ENCODE measurements around the gene COL21A1.
"Not testable (repeated sequence)": the region's sequence is repeated elsewhere in the genome, so short reads cannot be mapped to it uniquely, and the experiment has no call there.

COL21A1 gene

DNA sequence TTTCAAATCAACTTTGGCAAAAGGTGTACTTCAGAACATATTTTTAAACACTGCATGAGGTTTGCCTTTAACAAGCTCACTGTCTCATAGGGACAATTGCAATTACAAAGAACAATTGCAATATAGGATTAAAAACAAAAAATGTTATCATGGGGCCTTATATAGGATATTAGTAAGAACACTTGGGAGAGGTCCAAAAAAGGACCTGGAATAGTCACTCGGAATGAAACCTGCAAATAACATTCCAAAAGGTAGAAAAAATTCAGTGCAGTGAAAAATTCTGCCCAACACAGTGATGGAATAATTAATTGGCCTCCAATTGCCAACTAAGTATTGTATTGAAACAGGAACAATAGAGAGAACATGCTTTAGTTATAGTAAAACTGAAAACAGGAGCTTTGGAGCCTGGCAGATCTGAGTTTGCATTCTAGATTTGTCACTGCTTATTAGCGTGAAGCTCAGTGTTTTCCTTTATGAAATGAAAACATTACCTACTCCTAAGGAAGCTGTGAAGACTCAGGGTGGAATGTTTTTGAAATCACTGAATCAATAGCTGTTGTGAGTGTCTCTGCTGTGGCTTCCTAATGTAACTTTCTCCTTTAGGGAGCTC, 199.3 kb downstream of the COL21A1 start:
- no peak for DNase-seq (ENCODE audit: low spot score)

- peak; percentile 66 for DNase-seq (ENCODE audit: low spot score)
Observed at GRCh38 chr6:56046576-56046975, 200.8 kb downstream of the COL21A1 start.

- DNase-seq (ENCODE audit: low spot score), result no peak
Observed at GRCh38 chr6:56043761-56044160, 203.6 kb downstream of the COL21A1 start.

DNA sequence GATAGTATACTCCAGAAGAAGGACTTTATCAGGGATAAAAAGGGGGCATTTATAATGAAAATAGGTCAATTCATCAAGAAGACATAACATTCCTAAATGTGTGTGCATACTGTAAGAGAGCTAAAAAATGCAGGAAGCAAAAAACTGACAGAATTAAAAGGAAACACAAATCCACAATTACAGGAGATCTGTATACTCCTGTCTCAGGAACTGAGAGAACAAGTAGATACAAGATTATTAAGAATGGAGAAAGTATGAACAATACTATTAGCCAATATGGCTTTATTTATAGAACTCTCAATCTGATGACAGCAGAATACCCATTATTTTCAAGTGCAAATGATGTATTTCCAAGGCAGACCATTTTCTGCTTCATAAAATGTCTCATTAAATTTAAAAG, 204.3 kb downstream of the COL21A1 start:
- DNase-seq (ENCODE audit: low spot score), result no peak

GRCh38 chr6:56041591-56041990, 205.8 kb downstream of the COL21A1 start:
- no peak for DNase-seq (ENCODE audit: low spot score)

GRCh38 chr6:56040889-56041301, 206.5 kb downstream of the COL21A1 start:
- peak; percentile 15 for DNase-seq (ENCODE audit: low spot score)

DNA sequence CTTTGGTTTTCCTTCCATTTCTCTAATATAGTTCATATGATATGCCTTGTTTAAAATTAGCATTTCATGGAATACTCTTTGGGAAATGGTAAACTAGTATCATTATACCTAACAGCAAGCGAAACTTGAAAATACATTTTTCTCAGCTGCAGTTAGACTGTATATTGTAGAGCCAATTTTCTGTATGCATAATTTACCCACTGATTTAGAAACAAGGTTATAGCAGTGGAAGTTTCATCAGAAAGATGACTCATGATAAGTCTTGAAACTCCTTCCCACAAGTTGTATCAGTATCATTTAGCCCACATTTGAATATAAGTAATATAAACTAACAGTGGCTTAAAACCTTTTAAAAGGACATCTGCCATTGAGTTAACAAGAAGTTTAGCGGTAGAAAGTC, 207.2 kb downstream of the COL21A1 start:
- DNase-seq (ENCODE audit: low spot score), result peak; percentile 28

DNA sequence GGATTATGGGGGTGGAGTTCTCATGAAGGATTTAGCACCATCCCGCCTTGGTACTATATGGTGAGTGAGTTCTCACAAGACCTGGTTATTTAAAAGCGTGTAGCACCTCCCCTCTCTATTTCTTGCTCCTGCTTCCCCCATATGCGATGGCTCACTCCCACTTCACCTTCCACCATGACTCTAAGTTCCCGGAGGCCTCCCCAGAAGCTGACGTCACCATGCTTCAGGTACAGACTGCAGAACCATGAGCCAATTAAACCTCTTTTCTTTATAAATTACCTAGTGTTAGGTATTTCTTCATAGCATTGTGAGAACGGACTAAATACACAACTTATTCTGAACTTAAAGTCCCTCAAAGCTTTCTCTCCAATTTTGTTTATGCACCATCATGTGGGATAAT, 208.6 kb downstream of the COL21A1 start:
- DNase-seq (ENCODE audit: low spot score), result no peak

GRCh38 chr6:56037601-56038000, 209.8 kb downstream of the COL21A1 start:
- no peak for DNase-seq (ENCODE audit: low spot score)

GRCh38 chr6:56036916-56037600, 210.3 kb downstream of the COL21A1 start:
- DNase-seq (ENCODE audit: low spot score), result no peak

GRCh38 chr6:56033401-56033800, 214.0 kb downstream of the COL21A1 start:
- no peak for DNase-seq (ENCODE audit: low spot score)

- no peak for DNase-seq (ENCODE audit: low spot score)
Observed at GRCh38 chr6:56032715-56033260, 214.6 kb downstream of the COL21A1 start.

- DNase-seq (ENCODE audit: low spot score), result no peak
Observed at GRCh38 chr6:56027865-56028264, 219.5 kb downstream of the COL21A1 start.

- DNase-seq (ENCODE audit: low spot score), result no peak
Observed at GRCh38 chr6:56026455-56027180, 220.8 kb downstream of the COL21A1 start.

- DNase-seq (ENCODE audit: low spot score), result no peak
Observed at GRCh38 chr6:56025795-56026194, 221.6 kb downstream of the COL21A1 start.

DNA sequence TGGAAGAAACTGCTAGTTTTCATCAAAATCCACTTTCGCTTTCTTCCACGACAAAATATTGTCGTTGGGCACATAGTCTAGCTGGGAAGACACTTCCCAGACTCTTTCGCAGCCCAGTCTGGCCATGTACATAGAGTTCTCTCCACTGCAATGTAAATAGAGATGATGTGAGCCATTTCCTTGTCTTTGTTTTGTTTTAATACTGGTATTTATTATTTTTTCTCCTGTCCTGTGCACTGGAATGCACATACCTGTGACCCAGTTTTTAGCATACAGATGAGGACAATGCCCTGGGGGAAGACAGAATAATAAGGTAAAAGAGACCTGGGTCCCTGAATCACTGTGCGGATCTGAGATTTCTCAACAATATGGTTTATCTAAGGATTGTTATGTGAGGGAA, 222.4 kb downstream of the COL21A1 start:
- DNase-seq (ENCODE audit: low spot score), result no peak

- no peak for DNase-seq (ENCODE audit: low spot score)
Observed at GRCh38 chr6:56023829-56024228, 223.6 kb downstream of the COL21A1 start.

GRCh38 chr6:56022678-56023077, 224.7 kb downstream of the COL21A1 start:
- DNase-seq (ENCODE audit: low spot score), result no peak

- DNase-seq (ENCODE audit: low spot score), result no peak
Observed at GRCh38 chr6:56021943-56022342, 225.4 kb downstream of the COL21A1 start.

- no peak for DNase-seq (ENCODE audit: low spot score)
Observed at GRCh38 chr6:56019973-56020372, 227.4 kb downstream of the COL21A1 start.

- DNase-seq (ENCODE audit: low spot score), result no peak
Observed at GRCh38 chr6:56017198-56017597, 230.2 kb downstream of the COL21A1 start.

- DNase-seq (ENCODE audit: low spot score), result not testable (repeated sequence)
Observed at GRCh38 chr6:56014039-56014438, 233.3 kb downstream of the COL21A1 start.

GRCh38 chr6:56009636-56010035, 237.7 kb downstream of the COL21A1 start:
- no peak for DNase-seq (ENCODE audit: low spot score)
